ENCODE measurements around the gene ESRP2.

Gene ESRP2

GRCh38 chr16:68229431-68230175 is 6.3 kb downstream of the ESRP2 start:
- TF ChIP-seq ZBTB26 (tag by site-specific recombination; optimal IDR thresholded peaks at IDR 0.05) (no peak), ZNF791 (tag by site-specific recombination; IDR thresholded peaks at IDR 0.05) (no peak), ZNF501 (tag by site-specific recombination; IDR thresholded peaks at IDR 0.05) (no peak), ZNF580 (tag by site-specific recombination; IDR thresholded peaks at IDR 0.05) (no peak), SP7 (tag by site-specific recombination; IDR thresholded peaks at IDR 0.05) (no peak), ZNF660 (tag by site-specific recombination; IDR thresholded peaks at IDR 0.05) (peak; percentile 61; the same call in 1 of the 2 replicates), ZNF639 (tag by site-specific recombination; IDR thresholded peaks at IDR 0.05) (no peak), PRDM1 (tag by site-specific recombination; IDR thresholded peaks at IDR 0.05) (peak; percentile 39; the same call in 1 of the 2 replicates), ZNF670 (tag by site-specific recombination; IDR thresholded peaks at IDR 0.05; ENCODE audit: low read depth) (no peak), ZNF654 (tag by site-specific recombination; IDR thresholded peaks at IDR 0.05; ENCODE audit: low read depth) (peak; percentile 84), CTCF (tag by site-specific recombination; IDR thresholded peaks at IDR 0.05) (peak; percentile 86), ZNF792 (tag by site-specific recombination; IDR thresholded peaks at IDR 0.05) (no peak), SCRT2 (tag by site-specific recombination; IDR thresholded peaks at IDR 0.05) (peak; percentile 63; the same call in 1 of the 2 replicates), ATF2 (tag by site-specific recombination; IDR thresholded peaks at IDR 0.05; ENCODE audit: low read depth) (no peak)
- Histone ChIP-seq H3K4me1 (ENCODE audit: control insufficient read depth, insufficient read depth, low read length) (no peaks in the 10 kb centered on the region), H3K27ac (ENCODE audit: extremely low read depth, low read depth, low read length) (no peak overlapping the region), H3K9me3 (ENCODE audit: control insufficient read depth, insufficient read depth, low read depth, low read length) (no peaks in the 10 kb centered on the region), H3K4me3 (ENCODE audit: low read depth, low read length) (no peak overlapping the region), H3K36me3 (ENCODE audit: control insufficient read depth in 2 of 2, insufficient read depth in 1 of 2, low read length in 2 of 2) (peaks cover 0 to 62% of the 10 kb centered on the region in 2 experiments; a peak in 1 of 3 replicates)
- ChIA-PET CTCF (interaction anchor here (0.7 to 1.7 kb wide), 6 partner anchors 29 to 167 kb away, joined by 3 to 4 read pairs (median 3); no protein-coding TSS in a partner anchor), POLR2A (interaction anchor here (0.6 kb wide), 1 partner anchor 12 kb away, joined by 3 read pairs; no protein-coding TSS in a partner anchor)

- POLR2A ChIA-PET = no interaction called here
- H3K27ac ChIP-seq (ENCODE audit: extremely low read depth, low read depth, low read length) = no peak overlapping the region
- TF ChIP-seq ZNF473 (tag by site-specific recombination; IDR thresholded peaks at IDR 0.05) (no peak), ZNF18 (tag by site-specific recombination; IDR thresholded peaks at IDR 0.05) (no peak), ZNF184 (tag by site-specific recombination; IDR thresholded peaks at IDR 0.05) (no peak), REPIN1 (tag by site-specific recombination; IDR thresholded peaks at IDR 0.05; ENCODE audit: low read depth) (no peak), ZNF239 (tag by site-specific recombination; IDR thresholded peaks at IDR 0.05) (no peak), ZNF785 (tag by site-specific recombination; IDR thresholded peaks at IDR 0.05) (no peak), MZF1 (tag by site-specific recombination; IDR thresholded peaks at IDR 0.05; ENCODE audit: borderline replicate concordance) (no peak), ZNF600 (tag by site-specific recombination; IDR thresholded peaks at IDR 0.05) (no peak), KLF10 (tag by site-specific recombination; IDR thresholded peaks at IDR 0.05) (no peak), ZNF488 (tag by site-specific recombination; IDR thresholded peaks at IDR 0.05) (no peak), ZNF426 (tag by site-specific recombination; IDR thresholded peaks at IDR 0.05) (no peak), ZFP69B (tag by site-specific recombination; IDR thresholded peaks at IDR 0.05) (no peak), ZNF610 (tag by site-specific recombination; IDR thresholded peaks at IDR 0.05; ENCODE audit: borderline replicate concordance) (no peak)
Observed at GRCh38 chr16:68228652-68229051, 7.3 kb downstream of the ESRP2 start.

More at GRCh38 chr16:68228652-68229051, 7.3 kb downstream of the ESRP2 start:
- H3K9me3 ChIP-seq (ENCODE audit: control insufficient read depth, insufficient read depth, low read depth, low read length) = no peaks in the 10 kb centered on the region
- H3K4me3 ChIP-seq (ENCODE audit: low read depth, low read length) = no peak overlapping the region
- no peaks in the 10 kb centered on the region for H3K4me1 ChIP-seq (ENCODE audit: control insufficient read depth, insufficient read depth, low read length)
- CTCF ChIA-PET = interaction anchor here (0.6 to 1.5 kb wide), 9 partner anchors 9 to 801 kb away, joined by 3 to 7 read pairs (median 4); no protein-coding TSS in a partner anchor
- H3K36me3 ChIP-seq (ENCODE audit: control insufficient read depth in 2 of 2, insufficient read depth in 1 of 2, low read length in 2 of 2) = peaks cover 0 to 62% of the 10 kb centered on the region in 2 experiments; a peak in 1 of 3 replicates

Measured in HEK293 (cell line).